EH (cell line): ENCODE results near the gene MDH1.
"Not testable (repeated sequence)": the region's sequence is repeated elsewhere in the genome, so short reads cannot be mapped to it uniquely, and the experiment has no call there.

Experiments used
- DNase-seq: peaks from one replicate; pipeline ENCODE4 v3.0.0-alpha.2; 2015; ENCODE audit warnings: low read depth

The MDH1 gene

DNA sequence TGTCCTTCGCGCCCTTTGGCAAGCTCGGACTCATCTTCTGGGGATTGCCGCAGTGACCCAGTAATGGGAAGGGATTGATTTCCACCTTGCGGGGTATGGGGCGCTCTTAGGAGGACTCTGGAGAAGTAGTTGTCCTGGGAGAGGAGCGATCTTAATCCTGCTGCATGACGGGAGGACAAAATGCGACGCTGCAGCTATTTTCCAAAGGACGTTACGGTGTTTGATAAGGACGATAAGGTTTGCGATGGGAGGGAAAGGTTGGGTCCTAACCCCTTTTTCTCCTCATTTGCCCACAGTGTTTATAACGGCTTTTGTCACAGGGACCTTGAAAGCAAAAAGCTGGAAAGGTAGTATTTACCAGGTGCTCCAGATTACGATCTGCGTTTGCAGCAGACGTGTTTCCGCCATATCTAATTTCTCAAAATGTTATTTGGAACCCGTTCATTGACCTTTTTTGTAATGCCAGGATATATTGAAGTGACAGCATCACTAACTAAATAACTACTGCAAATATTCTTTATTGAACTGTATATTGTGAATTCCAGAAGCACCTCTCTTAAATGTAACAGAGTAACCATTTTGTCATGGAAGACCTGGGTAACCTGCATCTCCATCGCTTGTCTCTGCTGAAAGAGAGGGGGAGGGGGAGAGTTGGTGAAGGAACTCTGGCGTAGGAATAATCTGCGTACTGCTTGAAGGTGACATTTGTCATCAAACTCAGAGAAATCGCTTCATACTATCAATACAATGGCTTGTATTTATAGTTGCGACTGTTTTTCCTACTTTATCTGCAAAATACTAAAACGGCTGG lies 590 bp downstream of the MDH1 start:
- DNase-seq: no peak

- peak; percentile 9 for DNase-seq
These were observed 2.1 kb downstream of the MDH1 start for GRCh38 chr2:63590626-63591408.

DNA sequence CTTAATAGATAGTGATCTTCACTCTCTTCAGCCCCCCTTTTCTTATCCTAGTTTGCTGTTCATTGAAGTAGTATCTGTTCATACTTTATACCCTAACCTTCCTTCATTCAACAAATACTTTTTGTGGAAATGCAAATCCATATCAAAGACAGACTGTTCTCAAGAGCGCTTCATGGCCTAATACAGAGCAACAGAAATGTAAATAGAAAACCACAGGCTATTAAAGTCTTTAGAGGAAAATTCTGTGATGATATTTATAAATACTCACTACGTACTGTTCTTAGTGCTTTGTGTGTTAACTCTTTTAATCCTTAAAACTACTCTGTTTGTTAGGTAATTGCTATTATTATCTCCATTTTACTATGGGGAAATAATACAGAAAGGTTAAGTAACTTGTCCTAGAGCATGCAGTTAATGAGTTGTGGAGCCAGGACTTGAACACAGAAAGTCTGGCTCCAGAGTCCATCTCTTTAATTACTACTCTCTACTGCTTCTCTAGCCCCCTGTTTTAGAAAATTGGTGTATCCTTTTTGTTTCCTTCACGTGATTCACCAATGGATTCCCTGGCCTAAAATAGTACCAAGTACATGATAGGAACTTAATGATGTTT lies 2.9 kb downstream of the MDH1 start:
- no peak for DNase-seq

- no peak for DNase-seq
These were observed 5.9 kb downstream of the MDH1 start for GRCh38 chr2:63594660-63595059.

- DNase-seq: no peak
These were observed 7.7 kb downstream of the MDH1 start for GRCh38 chr2:63596401-63596883.

DNA sequence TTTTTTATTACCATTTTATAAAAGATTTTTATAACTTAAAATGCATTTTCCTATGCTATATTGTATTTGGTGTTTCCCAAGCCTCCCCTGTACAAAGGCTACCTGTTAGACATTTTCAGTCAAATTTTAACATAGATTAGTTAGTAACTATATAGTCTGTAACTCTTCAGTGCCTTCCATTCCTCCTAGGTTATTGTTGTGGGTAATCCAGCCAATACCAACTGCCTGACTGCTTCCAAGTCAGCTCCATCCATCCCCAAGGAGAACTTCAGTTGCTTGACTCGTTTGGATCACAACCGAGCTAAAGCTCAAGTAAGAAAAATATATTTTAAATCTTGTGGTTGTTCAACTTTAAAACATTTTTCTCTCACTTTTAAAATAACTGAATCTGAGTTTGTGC lies 10.2 kb downstream of the MDH1 start:
- no peak for DNase-seq

DNA sequence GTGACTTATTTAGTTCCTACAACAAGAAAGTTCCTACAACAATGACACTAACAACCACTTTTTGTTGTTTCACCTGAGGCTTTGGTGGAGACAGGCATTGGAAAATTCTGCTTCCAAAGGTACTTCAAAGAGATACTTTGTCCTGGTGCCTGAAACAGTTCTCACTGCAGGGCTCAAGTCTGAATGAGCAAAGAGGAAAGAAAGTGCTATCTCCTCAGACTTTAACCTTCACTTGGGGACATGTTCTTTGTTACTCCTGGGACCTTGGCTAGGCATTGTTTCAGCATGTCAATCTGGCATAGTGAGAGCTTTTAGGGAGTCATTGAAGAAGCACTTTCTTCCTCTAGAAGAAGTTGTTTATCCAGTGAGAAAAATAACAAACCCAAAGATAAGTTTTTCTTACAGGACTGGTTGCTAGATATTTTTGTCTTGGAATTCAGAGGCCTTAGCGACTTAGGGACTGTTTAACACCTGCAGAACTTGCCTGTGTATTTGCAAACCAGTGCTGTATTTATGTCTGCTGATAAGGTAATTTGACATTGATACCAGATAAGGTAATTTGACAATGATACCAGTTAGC lies 12.2 kb downstream of the MDH1 start:
- no peak for DNase-seq

GRCh38 chr2:63604666-63605065 lies 15.9 kb downstream of the MDH1 start:
- no peak for DNase-seq

DNA sequence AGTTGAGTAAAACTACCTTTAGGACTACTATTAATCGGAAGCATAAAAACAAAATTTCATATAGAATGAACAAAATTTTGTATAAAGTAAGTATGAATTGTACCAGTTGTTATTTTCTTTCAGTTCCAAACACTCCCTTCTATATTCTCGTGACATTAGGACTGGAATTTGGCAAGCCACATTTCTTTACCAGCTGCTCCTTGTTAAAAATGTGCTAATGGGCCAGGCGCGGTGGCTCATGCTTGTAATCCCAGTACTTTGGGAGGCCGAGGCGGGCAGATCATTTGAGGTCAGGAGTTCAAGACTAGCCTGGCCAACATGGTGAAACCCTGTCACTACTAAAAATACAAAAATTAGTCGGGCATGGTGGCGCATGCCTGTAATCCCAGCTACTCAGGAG lies 20.1 kb downstream of the MDH1 start:
- peak; percentile 41 for DNase-seq

- no peak for DNase-seq
These were observed 21.8 kb downstream of the MDH1 start for GRCh38 chr2:63610525-63610924.

GRCh38 chr2:63613391-63613901 lies 24.7 kb downstream of the MDH1 start:
- peak; percentile 31 for DNase-seq

DNA sequence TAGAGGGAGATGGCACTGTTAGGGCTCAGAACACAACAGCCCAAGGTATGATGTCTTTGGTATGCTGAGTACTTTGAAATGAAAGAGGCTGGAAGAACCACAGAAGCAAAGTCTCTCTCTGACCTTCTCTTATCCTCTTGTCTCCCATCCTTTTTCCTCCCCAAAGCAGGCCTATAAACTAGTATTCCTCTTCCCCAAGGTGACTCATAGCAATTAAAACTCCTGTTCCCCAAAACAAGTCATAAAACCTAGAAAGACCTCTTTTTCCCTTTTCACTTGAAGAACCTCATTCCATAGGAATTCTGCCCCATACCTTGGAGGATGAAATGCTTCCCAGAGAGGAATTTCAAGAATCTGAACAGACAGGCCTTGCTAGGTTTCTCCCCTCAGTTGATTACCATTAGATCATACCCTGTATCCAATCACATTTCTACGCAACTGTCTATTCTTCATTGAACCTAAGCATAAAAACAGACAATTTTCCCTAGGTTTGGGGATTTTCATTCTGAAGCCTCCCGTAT lies 25.7 kb downstream of the MDH1 start:
- DNase-seq: peak; percentile 91

DNA sequence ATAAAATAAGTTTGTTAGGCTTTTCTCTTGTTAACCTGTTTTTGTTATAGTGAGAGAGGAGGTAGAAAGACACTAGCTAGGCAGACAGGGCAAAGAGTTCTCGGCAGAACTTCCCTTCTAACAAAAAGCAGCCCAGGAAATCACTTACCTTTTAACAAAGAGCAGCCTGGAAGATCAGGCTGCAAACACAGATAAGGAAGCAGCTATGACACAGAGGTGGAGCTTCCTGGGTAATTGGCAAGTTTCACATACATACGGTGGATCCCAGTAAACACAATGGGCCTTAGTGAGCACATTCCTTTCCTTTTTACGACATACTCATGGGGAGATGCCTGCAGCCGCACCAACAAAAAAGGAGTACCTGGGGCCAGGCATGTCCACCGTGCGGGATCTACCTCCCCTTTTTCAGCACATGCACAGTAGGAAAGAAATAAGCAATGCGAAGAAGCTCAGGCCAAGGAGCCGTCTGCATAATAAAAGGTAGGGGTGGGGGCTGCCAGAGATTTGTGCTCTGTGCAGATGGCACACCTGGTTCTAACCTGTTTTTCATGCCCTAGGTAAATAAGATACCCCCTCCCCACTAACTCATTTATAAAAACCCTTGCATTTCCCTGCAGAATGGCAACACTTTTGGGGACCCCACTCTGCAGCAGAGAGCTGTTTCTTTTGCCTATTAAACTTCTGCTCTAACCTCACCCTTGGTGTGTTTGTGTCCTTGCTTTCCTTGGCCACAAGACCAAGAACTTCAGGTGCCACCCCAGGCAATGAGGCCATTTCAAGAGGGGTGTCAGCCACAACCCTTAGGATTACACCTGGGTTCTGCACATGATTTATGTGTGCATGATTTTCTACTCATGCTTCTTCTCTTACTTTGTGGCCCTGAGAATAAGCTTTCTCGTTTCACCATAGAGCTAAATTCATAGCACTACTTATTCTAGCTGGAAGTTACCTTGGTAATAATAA lies 26.5 kb downstream of the MDH1 start:
- DNase-seq: peak; percentile 73

GRCh38 chr2:63617366-63617765 lies 28.6 kb downstream of the MDH1 start:
- no peak for DNase-seq

DNA sequence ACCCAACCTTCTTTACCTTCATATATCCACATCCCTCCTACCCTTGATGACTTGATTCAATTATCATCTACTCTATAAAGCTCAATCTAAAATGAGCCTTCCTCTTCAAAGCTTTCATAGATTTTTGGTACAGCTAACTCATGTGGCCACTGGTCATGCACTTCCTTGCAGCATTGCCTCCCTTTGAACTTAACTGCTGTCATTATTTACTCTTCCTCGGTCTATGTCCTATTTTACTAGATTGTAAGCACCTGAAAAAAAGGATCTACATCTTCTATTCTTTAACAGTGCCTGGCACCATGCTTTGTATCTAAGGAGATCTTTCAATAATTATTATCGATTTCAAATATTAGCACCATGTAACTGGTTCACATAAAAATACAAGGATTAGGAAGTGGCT lies 30.6 kb downstream of the MDH1 start:
- DNase-seq: no peak

DNA sequence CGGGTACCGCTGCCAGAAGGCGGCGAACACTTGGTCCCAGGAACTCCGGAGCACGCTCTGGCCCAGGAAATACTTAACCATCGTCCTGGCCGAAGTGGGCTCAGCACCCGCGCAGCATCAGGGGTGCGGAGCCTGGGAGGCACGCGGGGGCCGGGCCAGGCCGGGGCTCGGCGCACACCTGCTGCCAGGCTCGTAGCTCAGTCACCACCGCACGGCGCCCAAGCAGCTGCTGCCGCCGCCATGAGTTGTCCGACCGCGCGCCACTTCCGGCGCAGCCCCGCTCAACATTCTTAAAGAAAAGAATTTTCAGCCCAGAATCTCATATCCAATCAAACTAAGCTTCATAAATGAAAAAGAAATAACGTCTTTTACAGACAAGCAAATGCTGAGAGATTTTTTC lies 34.0 kb downstream of the MDH1 start:
- DNase-seq: no peak

DNA sequence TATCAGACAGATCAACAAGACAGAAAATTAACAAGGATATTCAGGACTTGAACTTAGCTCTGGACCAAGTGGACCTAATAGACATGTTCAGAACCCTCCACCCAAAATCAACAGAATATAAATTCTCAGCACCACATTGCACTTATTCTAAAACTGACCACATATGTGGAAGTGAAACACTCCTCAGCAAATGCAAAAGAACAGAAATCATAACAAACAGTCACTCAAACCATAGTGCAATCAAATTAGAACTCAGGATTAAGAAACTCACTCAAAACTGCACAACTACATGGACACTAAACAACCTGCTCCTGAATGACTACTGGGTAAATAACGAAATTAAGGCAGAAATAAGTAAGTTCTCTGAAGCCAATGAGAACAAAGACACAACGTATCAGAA lies 35.0 kb downstream of the MDH1 start:
- DNase-seq: not testable (repeated sequence)

DNA sequence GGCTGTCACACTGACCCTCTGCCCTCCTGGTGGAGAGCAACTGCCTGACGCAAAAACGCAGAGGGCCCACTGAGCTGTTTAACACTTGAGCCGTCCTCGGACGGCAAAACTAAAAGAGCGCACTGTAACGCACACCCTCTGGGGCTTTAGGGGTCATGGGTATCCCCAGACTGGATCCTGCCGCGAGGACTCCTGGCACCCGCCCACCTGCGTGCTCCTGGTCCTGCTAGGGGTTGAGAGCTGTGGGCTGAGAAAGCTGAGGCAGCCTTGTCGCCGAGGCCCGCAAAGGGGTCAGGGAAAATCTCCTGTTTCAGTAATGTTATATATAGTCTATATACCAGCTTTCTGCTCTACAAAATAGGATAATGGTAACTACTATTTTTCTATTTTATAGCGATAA lies 39.1 kb downstream of the MDH1 start:
- DNase-seq: no peak

DNA sequence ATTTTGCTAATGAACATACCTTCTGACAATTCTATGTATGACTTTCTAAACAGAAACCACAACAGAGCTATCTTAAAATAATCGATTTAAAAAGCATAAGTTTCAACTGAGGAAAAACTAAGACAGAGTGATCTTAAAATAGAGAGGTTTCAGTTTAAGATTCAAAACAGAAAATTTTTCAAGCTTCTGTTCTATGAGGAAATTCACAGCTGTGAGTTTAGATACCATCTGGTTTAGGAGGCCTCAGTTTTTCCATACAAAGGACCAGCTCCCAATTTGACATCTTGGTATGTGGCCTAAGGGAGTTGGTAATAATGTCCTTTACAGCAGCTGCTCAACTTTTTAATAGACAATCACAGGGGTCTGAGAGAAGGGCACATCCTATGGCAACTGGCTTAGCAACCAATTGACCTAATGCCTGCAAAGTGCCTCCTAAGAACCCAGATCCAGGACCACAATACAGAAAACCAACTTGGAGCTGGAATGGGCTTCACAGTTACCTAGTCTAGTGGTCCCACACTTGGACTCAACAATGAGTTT lies 39.7 kb downstream of the MDH1 start:
- DNase-seq: no peak

DNA sequence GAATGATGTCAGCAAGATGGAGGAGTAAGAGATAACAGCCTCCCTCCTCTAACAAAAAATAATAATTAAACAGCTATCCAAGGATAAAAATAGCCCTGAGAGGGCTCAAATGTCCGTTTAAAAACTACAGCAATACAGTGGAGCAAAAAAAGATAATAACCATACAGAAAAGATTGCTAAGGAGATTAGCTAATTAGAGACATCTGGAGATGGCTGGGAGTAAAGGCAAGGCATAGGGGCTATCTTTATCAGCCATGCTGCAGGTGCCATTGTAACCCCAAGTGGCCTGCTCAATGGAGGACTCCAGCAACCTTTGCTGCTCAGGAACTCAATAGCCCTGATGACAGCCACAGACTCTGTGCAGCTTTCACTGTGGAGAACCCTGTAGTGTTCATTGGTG lies 42.7 kb downstream of the MDH1 start:
- peak; percentile 24 for DNase-seq

DNA sequence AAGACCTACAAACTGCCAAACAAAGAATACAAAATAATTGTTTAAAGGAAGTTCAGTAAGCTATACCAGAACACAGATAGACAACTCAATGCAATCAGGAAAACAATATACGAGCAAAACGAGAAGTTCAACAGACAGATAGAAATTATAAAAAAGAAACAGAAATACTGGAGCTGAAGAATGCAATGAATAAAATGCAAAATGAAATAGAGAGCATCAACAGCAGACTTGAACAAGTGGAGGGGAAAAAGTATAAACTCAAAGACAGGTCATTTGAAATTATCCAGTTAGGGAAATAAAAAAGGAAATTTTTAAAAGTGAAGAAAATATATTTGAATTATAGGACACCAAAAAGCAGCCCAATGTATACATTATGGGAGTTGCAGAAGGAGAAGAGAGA lies 43.6 kb downstream of the MDH1 start:
- no peak for DNase-seq
